HG03575 (cell line): ENCODE data around the gene RAB3GAP2.
"Not testable (repeated sequence)": the region's sequence is repeated elsewhere in the genome, so short reads cannot be mapped to it uniquely, and the experiment has no call there.

Experiments used
- ATAC-seq: cut with Tn5 transposase; IDR thresholded peaks from one replicate; pipeline ENCODE4 v1.9.1; 2021; ENCODE audit not compliant: unreplicated experiment, insufficient number of reproducible peaks, low FRiP score; ENCODE audit errors: extremely low read depth

Gene RAB3GAP2

DNA sequence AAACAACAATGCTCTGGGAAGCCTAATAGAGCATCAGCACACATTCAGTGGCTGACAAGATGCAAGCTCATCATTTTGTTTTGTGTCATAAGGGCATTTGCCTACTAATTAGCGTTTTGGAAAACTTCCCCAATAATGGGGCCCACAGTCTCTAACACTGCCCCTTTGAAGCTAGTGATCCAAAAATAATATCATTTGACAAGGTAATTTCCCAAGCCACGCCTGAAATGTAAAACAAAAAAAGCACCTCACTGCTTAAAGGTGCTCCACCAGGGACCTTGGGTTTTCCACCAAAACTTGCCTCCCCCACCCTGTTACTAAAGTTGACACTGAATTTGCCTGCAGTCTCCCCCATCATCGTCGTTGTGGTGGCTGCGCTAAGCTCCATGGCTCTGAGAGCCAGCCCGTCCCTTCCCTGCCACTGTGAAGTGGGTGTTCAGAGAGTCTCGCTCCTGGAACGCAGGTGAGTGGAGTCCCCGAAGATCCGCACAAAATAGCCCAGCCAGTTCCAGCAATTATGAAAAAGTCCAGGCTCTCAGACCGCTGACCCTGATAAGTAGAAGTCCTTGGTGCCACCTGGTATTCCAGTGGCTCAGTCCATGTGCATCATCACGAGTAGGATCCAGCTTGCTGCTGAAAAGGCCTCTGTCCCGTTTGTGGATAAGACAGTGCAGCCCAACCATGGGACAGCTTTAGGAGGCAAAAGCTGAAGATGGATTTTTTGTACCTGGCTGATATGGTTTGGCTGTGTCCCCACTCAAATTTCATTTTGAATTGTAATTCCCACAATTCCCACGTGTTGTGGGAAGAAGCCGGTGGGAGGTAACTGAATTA lies 52.2 kb downstream of the RAB3GAP2 start:
- ATAC-seq = peak; percentile 37

DNA sequence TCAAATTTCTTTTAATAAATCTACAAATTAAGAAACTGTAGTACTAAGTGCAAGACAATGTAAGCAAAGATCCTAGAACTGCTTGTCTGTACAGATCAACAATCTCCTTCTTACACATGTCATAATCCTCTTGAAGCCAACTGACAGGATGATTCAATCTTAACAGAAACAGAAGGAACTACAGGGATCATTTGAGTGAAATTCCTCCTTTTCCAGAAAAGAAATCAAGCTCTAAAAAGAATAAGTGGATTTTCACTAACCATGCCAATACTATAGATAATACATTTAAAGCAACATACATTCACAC lies 53.2 kb downstream of the RAB3GAP2 start:
- no peak for ATAC-seq

DNA sequence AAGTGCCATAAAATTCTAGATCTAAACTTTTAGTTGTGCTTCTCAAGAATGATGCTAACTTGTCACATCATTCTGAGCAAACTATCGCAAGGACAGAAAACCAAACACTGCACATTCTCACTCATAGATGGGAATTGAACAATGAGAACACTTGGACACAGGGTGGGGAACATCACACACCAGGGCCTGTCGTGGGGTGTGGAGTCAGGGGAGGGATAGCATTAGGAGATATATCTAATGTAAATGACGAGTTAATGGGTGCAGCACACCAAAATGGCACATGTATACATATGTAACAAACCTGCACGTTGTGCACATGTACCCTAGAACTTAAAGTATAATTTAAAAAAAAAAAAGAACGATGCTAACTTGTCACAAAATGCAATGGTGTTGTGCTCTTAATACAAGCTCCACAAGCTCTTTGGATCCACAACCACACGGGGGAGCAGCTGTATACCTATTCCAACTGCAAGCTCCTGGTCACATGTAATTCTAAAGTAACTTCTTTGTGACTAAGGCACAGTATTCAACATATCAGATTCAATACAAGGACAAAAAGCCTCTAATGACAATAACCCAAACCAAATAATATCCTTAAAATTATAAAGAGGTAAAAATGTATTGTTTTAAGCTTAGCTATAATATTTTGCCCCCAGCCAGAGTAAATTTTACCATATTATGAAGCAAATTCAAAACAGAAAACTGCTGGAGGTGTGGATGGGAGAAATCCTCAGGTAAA lies 53.7 kb downstream of the RAB3GAP2 start:
- peak; percentile 25 for ATAC-seq

DNA sequence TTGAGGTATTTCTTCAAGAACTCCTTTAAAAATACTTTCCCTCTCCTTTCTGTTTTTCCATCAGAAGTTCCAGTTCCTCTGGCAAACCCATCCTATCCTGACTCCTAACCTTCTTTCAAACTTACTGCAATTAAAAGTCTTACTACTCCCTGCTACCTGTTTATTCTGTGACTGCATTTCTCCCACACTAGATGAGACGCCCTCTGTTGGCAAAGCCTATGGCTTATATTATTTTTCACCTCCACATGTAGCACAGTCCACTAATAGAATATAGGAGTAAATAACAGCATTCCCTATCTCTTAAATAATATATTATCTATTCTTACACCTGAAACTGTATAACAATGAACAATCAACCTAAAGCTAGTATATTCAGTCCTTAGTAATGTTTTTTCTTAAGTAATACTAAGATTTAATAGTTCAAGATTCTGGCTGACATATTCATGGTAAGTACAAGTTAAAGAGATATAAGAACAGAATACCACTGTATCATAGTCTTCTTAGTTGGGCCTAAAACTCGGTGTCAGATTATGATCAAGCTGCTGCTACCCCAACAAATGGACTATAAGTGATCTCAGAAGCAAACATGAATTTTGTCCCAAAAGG lies 54.8 kb downstream of the RAB3GAP2 start:
- no peak for ATAC-seq

DNA sequence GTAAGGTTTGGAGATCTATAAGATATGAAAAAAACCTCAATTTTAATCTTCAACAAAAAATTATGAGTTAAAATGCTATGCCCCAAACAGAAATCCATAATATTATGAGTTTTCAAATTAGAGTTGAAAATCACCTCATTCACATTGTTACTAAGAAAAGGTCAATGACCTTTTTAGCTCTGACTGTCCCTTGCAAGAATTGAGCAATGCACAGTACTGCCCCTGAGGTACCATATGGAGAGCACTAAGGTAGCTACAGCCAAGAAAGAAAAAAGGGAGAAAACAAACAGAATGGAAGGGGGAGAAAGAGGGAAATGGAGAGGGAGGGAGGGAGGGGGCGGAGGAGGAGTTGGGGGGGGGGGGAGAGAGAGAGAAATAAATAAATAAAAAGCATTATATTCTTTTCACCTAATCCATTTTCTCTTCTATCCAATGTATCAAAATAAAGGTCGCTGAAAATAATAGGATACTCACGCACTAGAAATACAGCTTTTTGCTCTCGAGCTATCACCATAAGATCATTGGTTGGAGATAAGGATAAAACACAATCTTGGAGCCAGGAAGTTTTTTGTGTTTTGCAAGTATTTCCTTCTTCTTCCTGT lies 58.8 kb downstream of the RAB3GAP2 start:
- ATAC-seq = no peak

DNA sequence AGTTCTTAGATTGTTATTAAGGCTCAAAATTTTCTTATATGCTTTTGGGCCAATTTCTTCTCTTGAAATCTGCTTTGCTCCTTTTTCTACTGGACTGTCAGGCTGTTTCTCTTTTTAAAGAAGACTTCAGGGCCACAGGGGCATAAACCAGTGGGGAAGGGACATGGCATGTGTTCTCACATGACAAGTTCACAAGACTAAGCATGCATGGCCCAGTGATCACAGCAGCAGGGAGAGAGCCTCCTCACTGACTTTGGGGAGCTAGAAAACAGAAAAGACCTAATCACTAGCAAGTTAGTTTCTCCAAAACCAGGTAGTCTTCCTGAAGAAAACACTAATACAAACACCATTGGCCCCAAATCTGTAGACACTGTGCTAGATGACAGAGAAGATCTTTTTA lies 64.8 kb downstream of the RAB3GAP2 start:
- no peak for ATAC-seq

DNA sequence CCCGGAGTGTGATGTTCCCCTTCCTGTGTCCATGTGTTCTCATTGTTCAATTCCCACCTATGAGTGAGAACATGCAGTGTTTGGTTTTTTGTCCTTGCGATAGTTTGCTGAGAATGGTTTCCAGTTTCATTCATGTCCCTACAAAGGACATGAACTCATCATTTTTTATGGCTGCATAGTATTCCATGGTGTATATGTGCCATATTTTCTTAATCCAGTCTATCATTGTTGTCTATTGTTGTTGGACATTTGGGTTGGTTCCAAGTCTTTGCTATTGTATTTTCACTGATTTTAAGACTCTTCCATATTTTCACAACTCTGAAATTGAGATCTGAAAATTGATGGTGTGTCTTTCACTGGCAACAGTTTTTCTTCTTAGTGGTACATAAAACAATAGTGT lies 67.5 kb downstream of the RAB3GAP2 start:
- not testable (repeated sequence) for ATAC-seq

DNA sequence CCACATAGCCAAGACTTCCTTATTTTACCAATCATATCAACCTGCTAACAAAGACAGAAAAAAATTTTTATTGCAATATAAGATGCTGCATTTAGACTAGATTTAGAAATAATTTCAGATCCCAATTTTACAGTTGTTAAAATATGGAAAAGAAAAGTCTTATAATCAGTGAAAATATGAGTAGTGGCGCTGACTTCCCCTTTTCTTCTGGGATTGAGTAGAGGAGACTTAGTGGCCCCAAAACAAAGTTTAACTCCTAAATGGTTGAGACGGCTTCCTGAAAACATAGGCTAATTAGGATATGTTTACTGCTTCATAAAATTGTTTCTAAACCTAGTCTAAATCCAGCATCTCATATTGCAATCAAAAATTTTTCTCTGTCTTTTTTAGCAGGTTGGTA lies 68.4 kb downstream of the RAB3GAP2 start:
- no peak for ATAC-seq

DNA sequence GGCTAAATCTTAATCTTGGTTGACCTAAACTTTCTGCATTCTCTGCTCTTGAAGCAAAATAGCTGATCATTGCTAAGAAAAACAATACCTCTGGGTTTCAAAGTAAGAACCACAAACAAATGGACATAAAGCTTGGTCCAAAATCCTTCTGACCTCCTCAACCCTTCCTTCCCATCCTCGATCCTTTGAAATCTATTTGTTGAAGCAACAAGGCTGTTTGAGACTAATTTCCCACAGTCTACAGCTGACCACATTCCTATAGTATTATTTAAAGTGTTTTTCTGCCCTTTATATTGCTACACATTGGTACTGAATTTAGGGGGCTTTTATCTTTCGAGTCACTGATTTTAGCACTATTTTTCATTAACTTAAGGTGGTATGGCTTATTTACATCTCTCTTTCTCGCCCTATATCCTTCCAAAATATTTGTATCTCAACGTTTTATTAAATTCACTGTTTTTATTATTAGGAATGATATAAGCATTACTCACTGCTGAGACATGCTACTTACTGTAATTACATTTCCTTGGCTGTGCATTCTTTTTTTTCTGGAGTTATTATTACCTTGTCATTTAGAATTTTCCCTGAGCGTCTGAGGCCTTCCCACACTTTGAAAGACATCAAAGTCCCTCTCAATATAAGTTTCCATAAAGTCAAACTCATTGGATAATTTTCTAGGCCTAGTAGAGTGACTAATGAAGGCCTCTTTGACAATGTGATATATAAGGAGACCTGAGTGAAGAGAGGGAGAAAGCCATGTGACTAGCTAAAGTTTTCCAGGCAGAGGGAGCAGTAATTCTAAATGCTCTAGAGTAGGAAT lies 73.9 kb downstream of the RAB3GAP2 start:
- no peak for ATAC-seq

DNA sequence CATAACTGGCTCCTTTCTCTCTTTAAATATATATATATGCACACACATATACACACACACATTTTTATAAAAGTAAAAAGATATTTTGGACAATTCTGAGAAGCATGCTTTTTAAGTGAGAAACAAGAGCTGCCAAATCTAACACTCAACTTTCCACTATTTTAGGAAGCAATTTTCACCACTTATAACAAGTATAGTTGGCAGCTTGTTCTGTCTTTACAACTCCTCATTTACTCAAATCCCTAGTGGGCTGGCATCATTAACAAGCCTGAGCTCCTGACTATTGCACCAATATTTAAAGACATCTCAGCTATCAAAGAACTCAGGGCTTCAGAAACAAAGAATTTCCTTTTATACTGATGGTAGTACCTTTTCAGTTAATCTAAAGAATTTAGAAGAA lies 76.6 kb downstream of the RAB3GAP2 start:
- ATAC-seq = no peak

DNA sequence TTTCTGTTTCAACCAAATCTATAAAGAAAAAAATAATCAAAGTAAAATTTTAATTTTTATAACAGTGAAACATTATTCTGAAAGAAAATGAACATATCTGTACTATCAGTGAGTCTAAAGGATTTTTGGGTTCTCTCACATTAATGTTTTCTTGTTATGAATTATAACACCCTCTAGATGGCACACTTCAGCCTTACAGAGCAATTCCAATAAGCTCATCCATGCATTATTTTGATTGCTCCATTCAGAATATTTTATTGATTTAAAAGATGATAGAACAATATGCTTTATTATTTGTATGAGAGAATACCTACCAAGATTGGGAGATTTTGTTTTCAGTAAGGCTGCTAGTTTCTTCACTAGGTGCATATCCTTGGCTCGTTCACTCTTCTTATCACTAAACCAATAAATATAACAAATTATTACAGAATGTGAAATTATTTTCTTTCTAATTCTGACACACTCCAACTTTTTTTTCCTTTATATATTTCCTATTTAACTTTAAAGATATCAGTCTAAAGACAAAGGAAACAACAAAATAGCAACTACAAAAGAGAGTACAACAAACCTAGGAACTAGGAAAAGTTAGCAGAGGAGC lies 82.4 kb downstream of the RAB3GAP2 start:
- ATAC-seq = no peak

DNA sequence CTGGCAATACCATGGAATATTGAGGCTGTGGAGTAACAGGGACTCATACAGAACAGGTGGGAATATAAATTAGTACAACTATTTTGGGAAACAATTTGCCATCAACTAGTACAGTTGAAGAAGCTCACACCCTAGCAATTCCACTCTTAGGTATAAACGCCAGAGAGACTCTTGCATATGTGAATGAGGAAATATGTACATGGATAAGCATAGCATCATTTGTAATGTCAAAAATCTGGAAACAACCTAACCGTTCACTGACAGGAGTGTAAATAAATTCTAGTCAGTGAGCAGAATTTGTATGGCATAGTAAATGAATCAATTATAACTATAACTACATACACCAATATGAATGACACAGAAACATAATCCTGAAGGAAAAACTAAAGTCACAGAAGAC lies 83.7 kb downstream of the RAB3GAP2 start:
- no peak for ATAC-seq

DNA sequence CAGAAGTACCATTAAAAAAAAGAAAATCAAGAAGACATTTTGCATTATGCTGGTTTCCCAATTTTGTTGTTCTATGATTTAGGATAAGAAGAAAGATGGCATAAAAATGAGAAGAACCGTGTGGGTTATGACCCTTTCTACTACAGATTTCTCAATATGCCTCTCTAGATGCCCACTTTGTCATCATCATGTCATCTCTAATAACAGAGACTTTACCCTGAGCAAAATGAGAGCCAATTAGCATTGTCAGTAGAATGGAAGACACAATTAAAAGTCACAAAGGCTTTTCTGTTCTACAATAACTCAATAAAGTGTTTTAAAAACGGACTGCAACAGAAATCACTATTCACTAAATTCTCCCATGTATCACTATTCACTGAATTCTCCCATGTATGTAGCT lies 85.5 kb downstream of the RAB3GAP2 start:
- no peak for ATAC-seq

DNA sequence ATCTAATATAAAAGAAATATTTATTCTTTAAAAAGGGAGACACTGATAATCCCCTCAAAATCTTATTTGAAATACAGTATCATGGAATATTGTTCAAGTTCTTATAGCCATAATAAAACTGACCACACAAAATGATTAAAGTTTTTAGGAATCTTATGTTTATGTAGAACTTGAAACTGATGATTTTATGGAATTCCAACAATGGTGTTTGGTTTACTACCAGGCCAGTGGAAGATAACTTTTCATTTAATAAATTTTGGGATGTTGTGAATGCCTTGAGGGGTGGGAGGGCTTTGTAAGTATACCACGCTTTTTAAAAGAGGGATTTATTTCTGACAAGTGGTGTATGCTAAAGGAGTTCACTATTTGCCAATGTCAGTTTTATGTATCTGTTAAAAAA lies 87.7 kb downstream of the RAB3GAP2 start:
- no peak for ATAC-seq

DNA sequence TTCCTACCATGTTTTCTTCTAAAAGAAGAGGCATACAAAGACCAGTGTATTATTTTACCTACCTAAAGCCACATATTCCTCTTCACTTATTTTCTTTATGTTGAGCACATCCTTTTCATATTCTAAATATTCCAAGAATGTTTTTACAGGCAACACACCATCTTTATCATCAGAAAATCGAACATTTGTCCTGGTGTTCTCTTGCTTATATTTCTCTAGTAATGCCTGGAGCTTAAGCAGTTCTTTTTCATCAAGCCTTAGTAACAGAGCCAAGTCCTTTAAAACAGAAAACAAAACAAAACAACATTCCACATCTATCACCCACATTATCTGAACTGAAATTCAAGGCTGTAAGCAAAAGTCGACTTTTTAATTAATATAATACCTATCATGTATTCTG lies 89.6 kb downstream of the RAB3GAP2 start:
- ATAC-seq = no peak

DNA sequence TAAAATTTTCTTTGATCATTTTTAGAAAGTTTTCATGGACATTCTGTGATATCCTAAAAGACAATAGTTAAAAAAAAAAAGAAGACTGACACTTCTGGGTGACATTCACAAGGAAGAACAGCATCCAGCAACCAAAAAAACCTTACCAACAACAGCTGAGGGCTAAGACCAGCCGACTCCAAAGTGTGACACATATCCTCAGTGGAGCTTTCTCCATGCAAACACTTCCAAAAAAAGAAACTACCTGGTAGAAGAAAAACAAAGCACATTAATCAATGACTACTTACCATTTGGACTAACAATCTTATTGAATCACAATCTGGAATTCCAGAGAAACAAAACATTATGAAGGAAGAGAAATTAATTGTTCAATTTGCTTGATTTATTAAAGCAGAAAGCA lies 90.1 kb downstream of the RAB3GAP2 start:
- no peak for ATAC-seq

DNA sequence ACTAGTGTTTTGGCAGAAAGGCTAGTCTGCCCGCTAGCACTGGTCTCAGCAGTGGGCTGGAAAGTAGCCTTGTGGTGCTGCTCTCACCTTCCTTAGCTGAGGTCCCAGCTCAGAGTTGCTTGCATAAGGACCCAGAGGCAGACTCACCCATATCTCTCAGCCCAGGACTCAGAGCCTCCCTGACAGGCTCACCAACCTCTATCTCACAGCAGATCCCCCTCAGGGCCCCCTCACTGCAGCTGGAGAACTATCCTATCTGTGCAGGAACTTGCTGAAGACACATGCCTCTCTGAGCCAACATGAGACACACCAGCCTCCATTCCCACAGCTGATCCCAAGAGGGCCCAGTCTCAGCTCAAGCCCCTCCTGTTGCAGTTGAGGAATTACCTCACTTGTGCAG lies 95.7 kb downstream of the RAB3GAP2 start:
- ATAC-seq = no peak

DNA sequence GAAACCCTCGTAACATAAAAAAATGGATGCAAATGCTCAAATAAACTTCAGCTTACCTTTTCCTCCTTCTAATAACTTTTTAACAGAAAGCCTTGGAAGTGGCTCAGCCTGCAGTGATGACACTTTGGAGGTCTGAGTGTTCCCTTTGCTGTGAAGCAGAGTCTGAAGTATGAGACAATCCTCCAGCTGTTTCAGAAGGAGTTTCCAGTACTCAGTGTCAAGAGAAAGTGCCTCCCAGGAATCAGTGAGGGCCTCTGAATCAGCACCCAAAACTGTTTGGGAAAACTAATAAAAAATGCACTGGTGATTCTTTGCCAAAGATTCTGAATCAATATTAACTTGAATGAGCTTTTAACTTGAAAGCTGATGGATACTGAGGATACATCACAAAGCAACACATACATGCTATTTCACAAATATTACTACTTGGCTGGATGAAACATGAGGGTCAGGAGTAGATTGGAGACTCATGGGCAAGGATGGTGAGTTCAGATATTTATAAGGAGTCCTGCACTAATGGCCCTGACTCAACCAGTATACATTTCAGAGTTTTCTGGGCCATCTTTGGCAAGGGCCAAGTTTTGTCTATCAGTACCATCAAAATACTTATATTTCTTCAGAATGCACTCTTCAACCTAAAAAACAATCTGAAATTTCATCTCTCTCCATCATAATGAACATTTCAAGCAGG lies 101.3 kb downstream of the RAB3GAP2 start:
- no peak for ATAC-seq
